Panc1 (cell line): Measurements from ENCODE around the gene GPATCH11. TPM values are rescaled to one million over a fixed set of nuclear protein-coding genes. Genes with fewer than 3 reads are reported as not detected.

Experiments used
- ATAC-seq: fragments of 200-7000 bp; cut with Tn5 transposase; 2 replicates; pipeline ENCODE4 v1.9.1; 2020; ENCODE audit warnings: mild to moderate bottlenecking, moderate library complexity
- BruUV-seq: library from RNA; stranded (reverse); fragments of 400-500 nt; replicated peaks from 2 replicates; lab custom pipeline; 2021; lab: Mats Ljungman, UMichigan
- CTCF ChIA-PET: fragments of 300-600 bp; sonication (Branson Sonifier 250); formaldehyde crosslinking; loops from one replicate; lab custom pipeline; 2022; ENCODE audit warnings: antibody characterized with exemption; lab: Charles Lee
- POLR2A ChIA-PET: fragments of 300-600 bp; sonication (Branson Sonifier 250); formaldehyde crosslinking; loops from one replicate; lab custom pipeline; 2022; ENCODE audit warnings: antibody characterized with exemption; lab: Charles Lee
- DNase-seq: peaks from one replicate; pipeline ENCODE4 v3.0.0-alpha.2; 2010; ENCODE audit warnings: low read depth, low spot score
- H3K27ac ChIP-seq: 2 replicates; pipeline ENCODE4 v1.5.1; 2011; ENCODE audit warnings: mild to moderate bottlenecking, low read length, inconsistent platforms
- H3K27me3 ChIP-seq: fragments of 200-500 bp; sonication (Bioruptor generic); 2 replicates; pipeline ENCODE4 v1.6.0; 2014; ENCODE audit warnings: low read length, inconsistent platforms; ENCODE audit not compliant: control insufficient read depth, insufficient read depth
- H3K36me3 ChIP-seq: fragments of 200-500 bp; sonication (Bioruptor generic); 2 replicates; pipeline ENCODE4 v1.5.1; 2014; ENCODE audit warnings: inconsistent platforms, mild to moderate bottlenecking, low read length, moderate library complexity; ENCODE audit not compliant: control insufficient read depth, insufficient read depth
- H3K4me1 ChIP-seq: 2 replicates; pipeline ENCODE4 v1.5.1; 2011; ENCODE audit warnings: inconsistent platforms, mild to moderate bottlenecking, low read length, moderate library complexity; ENCODE audit not compliant: control insufficient read depth, insufficient read depth
- H3K4me3 ChIP-seq, 2 experiments: 2 replicates each; pipeline ENCODE4 v1.5.1; 2011 to 2012; ENCODE audit warnings: low read depth in 2 of 2, low read length in 2 of 2, mild to moderate bottlenecking in 2 of 2, inconsistent platforms in 1 of 2, moderate library complexity in 1 of 2
- H3K9me3 ChIP-seq: fragments of 200-500 bp; sonication (Bioruptor generic); 2 replicates; pipeline ENCODE4 v1.5.1; 2014; ENCODE audit warnings: low read depth, mild to moderate bottlenecking, inconsistent platforms, low read length, moderate library complexity; ENCODE audit not compliant: control insufficient read depth, insufficient read depth
- CTCF ChIP-seq: fragments of 450-650 bp; IDR thresholded peaks from 2 replicates; pipeline ENCODE4 v1.5.1; 2017; ENCODE audit warnings: mild to moderate bottlenecking
- POLR2AphosphoS5 ChIP-seq: IDR thresholded peaks from 2 replicates; pipeline ENCODE4 v1.6.1; 2012; ENCODE audit warnings: mild to moderate bottlenecking, low read depth, low read length, moderate library complexity
- REST ChIP-seq, 2 experiments: IDR thresholded peaks; 2 replicates each; pipeline ENCODE4 v1.6.1; 2011 to 2012; ENCODE audit warnings: low read depth in 2 of 2, control low read depth in 1 of 2, low read length in 1 of 2, mild to moderate bottlenecking in 1 of 2, moderate library complexity in 1 of 2; ENCODE audit not compliant: insufficient read depth in 1 of 2
- SIN3A ChIP-seq: IDR thresholded peaks from 2 replicates; pipeline ENCODE4 v1.6.1; 2012; ENCODE audit warnings: low read depth, mild to moderate bottlenecking, low read length, moderate library complexity, borderline replicate concordance; ENCODE audit not compliant: insufficient read depth
- TCF7L2 ChIP-seq: IDR thresholded peaks from 2 replicates; pipeline ENCODE4 v1.6.1; 2011; ENCODE audit warnings: mild to moderate bottlenecking, low read depth, low read length, inconsistent platforms
- in situ Hi-C: cut with HindIII; loops from 2 replicates; pipeline ENCODE4 v1.10.0; 2016; ENCODE audit warnings: low sequenced_read_pairs, low pct_unique_long_range_greater_than_20kb
- intact Hi-C: fragments of 100-400 bp; cut with micrococcal nuclease; formaldehyde crosslinking; loops from one replicate; pipeline ENCODE4 v1.10.0; 2022; ENCODE audit not compliant: unreplicated experiment
- total RNA-seq: library from RNA; stranded (reverse); gene quantifications from one replicate; pipeline ENCODE4 v1.2.1, GENCODE V29; 2021; ENCODE audit not compliant: unreplicated experiment

Gene GPATCH11
- total RNA-seq, 1 experiment from 2014 or later: 7.1 TPM

GRCh38 chr2:37068686-37069085, 15.6 kb upstream of the GPATCH11 start:
- H3K27me3 ChIP-seq: no peaks in the 10 kb centered on the region
- H3K36me3 ChIP-seq: peaks cover 4% of the 10 kb centered on the region; the same call in 1 of the 2 replicates
- H3K27ac ChIP-seq: no peak overlapping the region
- TF ChIP-seq SIN3A (no peak), POLR2AphosphoS5 (no peak), REST (IDR thresholded peaks at IDR 0.05; ENCODE audit: insufficient read depth in 1 of 2, low read depth in 2 of 2, low read length in 1 of 2) (no peak), CTCF (no peak), TCF7L2 (no peak)
- POLR2A ChIA-PET: no interaction called here
- DNase-seq (no peak), ATAC-seq (no peak)
- CTCF ChIA-PET: no interaction called here
- H3K9me3 ChIP-seq: no peaks in the 10 kb centered on the region
- in situ Hi-C loops (no loop called here), intact Hi-C loops (no loop called here)
- no peak overlapping the region for H3K4me3 ChIP-seq
- H3K4me1 ChIP-seq: no peaks in the 10 kb centered on the region
- no TSS peak for BruUV-seq

- intact Hi-C loops: no loop called here
- no peaks in the 10 kb centered on the region for H3K9me3 ChIP-seq
- in situ Hi-C loops: no loop called here
- POLR2A ChIA-PET: no interaction called here
- H3K4me3 ChIP-seq: no peak overlapping the region
- BruUV-seq: no TSS peak
- peaks cover 4% of the 10 kb centered on the region; the same call in 1 of the 2 replicates for H3K36me3 ChIP-seq
- CTCF ChIA-PET: no interaction called here
- ATAC-seq: no peak
- no peak overlapping the region for H3K27ac ChIP-seq
- no peak for DNase-seq
- no peaks in the 10 kb centered on the region for H3K27me3 ChIP-seq
- no peak for TF ChIP-seq REST (IDR thresholded peaks at IDR 0.05; ENCODE audit: insufficient read depth in 1 of 2, low read depth in 2 of 2, low read length in 1 of 2)
- TF ChIP-seq SIN3A: no peak
- TF ChIP-seq CTCF: no peak
- no peak for TF ChIP-seq POLR2AphosphoS5
- no peak for TF ChIP-seq TCF7L2
- no peaks in the 10 kb centered on the region for H3K4me1 ChIP-seq
Observed at GRCh38 chr2:37070931-37071330, 13.4 kb upstream of the GPATCH11 start.
